ENCODE data around the gene SYNE1. TPM values are rescaled to one million over a fixed set of nuclear protein-coding genes. Genes with fewer than 3 reads are reported as not detected.

SYNE1 gene
- total and polyA plus RNA-seq, 8 donors = 12.8 to 279 (median 108) TPM

GRCh38 chr6:152129691-152130151 lies 507.4 kb downstream of the SYNE1 start:
- 39 to 54% (median 40%) methylated on average over 9 of the region's 9 CpGs for WGBS, 5 donors
- TF ChIP-seq POLR2A (IDR thresholded peaks at IDR 0.05) = no peak
- TF ChIP-seq CTCF (IDR thresholded peaks at IDR 0.05) = no peak
- TF ChIP-seq EP300 (IDR thresholded peaks at IDR 0.05) = no peak
- TF ChIP-seq POLR2AphosphoS5 (IDR thresholded peaks at IDR 0.05) = peak; percentile 29 to 79 (median 76)
- H3K36me3 ChIP-seq = peaks cover 29 to 72% (median 64%) of the 10 kb centered on the region in 4 donors
- DNase-seq = peak in 1 of 2 donors; percentile 60
- intact Hi-C loops (cut with DNase I; ENCODE audit: low total_unique reads) = loop anchor here (10.0 kb wide), 1 partner anchor 365 kb away; no protein-coding TSS in a partner anchor
- peak overlapping the region; percentile 24 to 89 (median 81) for H3K27ac ChIP-seq
- peak overlapping the region; percentile 3 to 45 (median 26) for H3K4me3 ChIP-seq
- H3K27me3 ChIP-seq = no peaks in the 10 kb centered on the region
- peaks cover 0 to 9% (median 0%) of the 10 kb centered on the region in 4 donors for H3K4me1 ChIP-seq
- no peaks in the 10 kb centered on the region for H3K9me3 ChIP-seq

GRCh38 chr6:152127432-152128165 lies 509.6 kb downstream of the SYNE1 start:
- H3K36me3 ChIP-seq = peaks cover 20 to 68% (median 45%) of the 10 kb centered on the region in 4 donors
- TF ChIP-seq CTCF (IDR thresholded peaks at IDR 0.05) (no peak), POLR2AphosphoS5 (IDR thresholded peaks at IDR 0.05) (no peak), EP300 (IDR thresholded peaks at IDR 0.05) (no peak), POLR2A (IDR thresholded peaks at IDR 0.05) (no peak)
- H3K27me3 ChIP-seq = no peaks in the 10 kb centered on the region
- no peaks in the 10 kb centered on the region for H3K9me3 ChIP-seq
- no peak for DNase-seq
- H3K27ac ChIP-seq = no peak overlapping the region
- no peak overlapping the region for H3K4me3 ChIP-seq
- intact Hi-C loops (cut with DNase I; ENCODE audit: low total_unique reads) = loop anchor here (10.0 kb wide), 1 partner anchor 363 kb away; no protein-coding TSS in a partner anchor
- H3K4me1 ChIP-seq = peaks cover 0 to 9% (median 0%) of the 10 kb centered on the region in 4 donors
- 81 to 94% (median 85%) methylated on average over 8 of the region's 8 CpGs for WGBS, 5 donors

- Histone ChIP-seq H3K27ac (no peak overlapping the region), H3K4me3 (no peak overlapping the region), H3K27me3 (no peaks in the 10 kb centered on the region), H3K9me3 (no peaks in the 10 kb centered on the region), H3K4me1 (peaks cover 0 to 7% (median 3%) of the 10 kb centered on the region in 4 donors), H3K36me3 (peaks cover 24 to 74% (median 55%) of the 10 kb centered on the region in 4 donors)
- DNase-seq = peak in 1 of 2 donors; percentile 61
- 48 to 56% (median 54%) methylated on average over 3 of the region's 3 CpGs for WGBS, 5 donors
- intact Hi-C loops (cut with DNase I; ENCODE audit: low total_unique reads) = loop anchor here (10.0 kb wide), 1 partner anchor 360 kb away; no protein-coding TSS in a partner anchor
- TF ChIP-seq POLR2A (IDR thresholded peaks at IDR 0.05) (no peak), CTCF (IDR thresholded peaks at IDR 0.05) (peak in 5 of 7 experiments; percentile 55 to 71 (median 61))
Observed at GRCh38 chr6:152124429-152125074, 512.6 kb downstream of the SYNE1 start.

- WGBS, 5 donors = 92 to 98% (median 95%) methylated on average over 3 of the region's 3 CpGs
Observed at GRCh38 chr6:152123076-152123475, 514.1 kb downstream of the SYNE1 start.

More at GRCh38 chr6:152123076-152123475, 514.1 kb downstream of the SYNE1 start:
- no peak for DNase-seq
- Histone ChIP-seq H3K4me3 (no peak overlapping the region), H3K27ac (no peak overlapping the region), H3K9me3 (no peaks in the 10 kb centered on the region), H3K4me1 (peaks cover 0 to 7% (median 0%) of the 10 kb centered on the region in 4 donors), H3K36me3 (peaks cover 18 to 62% (median 45%) of the 10 kb centered on the region in 4 donors), H3K27me3 (no peaks in the 10 kb centered on the region)
- intact Hi-C loops (cut with DNase I; ENCODE audit: low total_unique reads) = loop anchor here (10.0 kb wide), 1 partner anchor 358 kb away; no protein-coding TSS in a partner anchor
- TF ChIP-seq POLR2A (IDR thresholded peaks at IDR 0.05) (no peak), EP300 (IDR thresholded peaks at IDR 0.05) (no peak), POLR2AphosphoS5 (IDR thresholded peaks at IDR 0.05) (no peak), CTCF (IDR thresholded peaks at IDR 0.05) (no peak)
